Measurements from ENCODE around the gene RPS6KB1. TPM values are rescaled to one million over a fixed set of nuclear protein-coding genes. Genes with fewer than 3 reads are reported as not detected.

Gene RPS6KB1
- total and polyA plus RNA-seq, 9 of the 15 experiments (the other 6 are each of a cell fraction or from before 2014, with no cell fraction given) = 8.8 to 60.7 (median 35.1) TPM

DNA sequence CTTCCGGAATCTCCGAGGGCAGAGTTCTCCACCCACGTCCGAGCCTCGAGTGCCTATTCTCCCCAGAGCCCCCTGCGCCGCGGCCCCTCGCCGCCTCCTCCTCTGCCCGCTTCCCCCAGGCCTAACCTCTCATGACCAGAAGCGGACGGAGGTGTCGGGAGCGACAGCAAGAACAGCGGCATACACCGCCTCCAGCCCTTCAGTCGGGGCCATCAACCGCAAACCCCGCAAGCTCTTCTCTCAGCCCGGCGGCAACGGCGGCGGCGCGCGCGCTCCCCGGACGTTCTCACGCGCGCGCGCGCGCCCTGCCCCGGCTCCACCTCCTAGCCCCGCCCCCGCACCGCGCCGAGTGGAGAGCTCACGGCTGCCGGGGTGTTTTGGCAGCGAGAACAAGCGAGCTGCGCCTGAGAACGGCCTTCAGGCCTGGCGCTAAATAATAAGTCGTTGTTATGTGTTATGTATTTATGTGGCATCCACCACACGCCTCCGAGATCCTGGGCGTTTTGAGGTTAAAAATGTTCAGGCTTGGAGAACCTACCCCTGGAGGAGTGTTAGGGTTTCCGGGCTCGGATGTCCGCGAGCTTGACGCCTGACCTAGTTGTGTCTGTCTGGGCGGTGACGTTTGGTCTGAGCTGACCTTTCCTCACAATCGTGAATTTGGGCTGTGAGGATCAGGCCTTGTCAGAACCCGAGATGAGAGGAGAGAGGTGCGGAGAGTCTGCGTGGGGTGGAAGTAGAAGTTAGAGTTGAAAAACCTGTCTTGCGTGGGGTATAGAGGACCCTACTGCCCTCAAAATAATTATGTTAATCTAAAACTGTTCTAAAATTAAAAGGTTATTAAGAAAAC, 71.8 kb downstream of the RPS6KB1 start, which contains the start of gene RNFT1 (continued):
- peak; percentile 34 for TF ChIP-seq MEIS2 (IDR thresholded peaks at IDR 0.05; ENCODE audit: partially characterized antibody)
- peak; percentile 61 for TF ChIP-seq DPF2 (IDR thresholded peaks at IDR 0.05)
- peak; percentile 63; the same call in 1 of the 2 replicates for TF ChIP-seq PML (IDR thresholded peaks at IDR 0.05; ENCODE audit: low read length)
- peak; percentile 80 for TF ChIP-seq TCF7L2 (IDR thresholded peaks at IDR 0.05; ENCODE audit: low read depth, low read length)
- peak; percentile 77 for TF ChIP-seq LEF1 (IDR thresholded peaks at IDR 0.05)
- peak; percentile 26; the same call in 1 of the 2 replicates for TF ChIP-seq CREB1 (IDR thresholded peaks at IDR 0.05)
- peak; percentile 41; the same call in 1 of the 2 replicates for TF ChIP-seq CREB1 (CRISPR knock-in tag; IDR thresholded peaks at IDR 0.05)
- TF ChIP-seq BHLHE40 (IDR thresholded peaks at IDR 0.05; ENCODE audit: low read length) = peak; percentile 67; the same call in 1 of the 2 replicates
- peak; percentile 71 for TF ChIP-seq RB1 (IDR thresholded peaks at IDR 0.05; ENCODE audit: low read depth)
- TF ChIP-seq, protein P1, sequence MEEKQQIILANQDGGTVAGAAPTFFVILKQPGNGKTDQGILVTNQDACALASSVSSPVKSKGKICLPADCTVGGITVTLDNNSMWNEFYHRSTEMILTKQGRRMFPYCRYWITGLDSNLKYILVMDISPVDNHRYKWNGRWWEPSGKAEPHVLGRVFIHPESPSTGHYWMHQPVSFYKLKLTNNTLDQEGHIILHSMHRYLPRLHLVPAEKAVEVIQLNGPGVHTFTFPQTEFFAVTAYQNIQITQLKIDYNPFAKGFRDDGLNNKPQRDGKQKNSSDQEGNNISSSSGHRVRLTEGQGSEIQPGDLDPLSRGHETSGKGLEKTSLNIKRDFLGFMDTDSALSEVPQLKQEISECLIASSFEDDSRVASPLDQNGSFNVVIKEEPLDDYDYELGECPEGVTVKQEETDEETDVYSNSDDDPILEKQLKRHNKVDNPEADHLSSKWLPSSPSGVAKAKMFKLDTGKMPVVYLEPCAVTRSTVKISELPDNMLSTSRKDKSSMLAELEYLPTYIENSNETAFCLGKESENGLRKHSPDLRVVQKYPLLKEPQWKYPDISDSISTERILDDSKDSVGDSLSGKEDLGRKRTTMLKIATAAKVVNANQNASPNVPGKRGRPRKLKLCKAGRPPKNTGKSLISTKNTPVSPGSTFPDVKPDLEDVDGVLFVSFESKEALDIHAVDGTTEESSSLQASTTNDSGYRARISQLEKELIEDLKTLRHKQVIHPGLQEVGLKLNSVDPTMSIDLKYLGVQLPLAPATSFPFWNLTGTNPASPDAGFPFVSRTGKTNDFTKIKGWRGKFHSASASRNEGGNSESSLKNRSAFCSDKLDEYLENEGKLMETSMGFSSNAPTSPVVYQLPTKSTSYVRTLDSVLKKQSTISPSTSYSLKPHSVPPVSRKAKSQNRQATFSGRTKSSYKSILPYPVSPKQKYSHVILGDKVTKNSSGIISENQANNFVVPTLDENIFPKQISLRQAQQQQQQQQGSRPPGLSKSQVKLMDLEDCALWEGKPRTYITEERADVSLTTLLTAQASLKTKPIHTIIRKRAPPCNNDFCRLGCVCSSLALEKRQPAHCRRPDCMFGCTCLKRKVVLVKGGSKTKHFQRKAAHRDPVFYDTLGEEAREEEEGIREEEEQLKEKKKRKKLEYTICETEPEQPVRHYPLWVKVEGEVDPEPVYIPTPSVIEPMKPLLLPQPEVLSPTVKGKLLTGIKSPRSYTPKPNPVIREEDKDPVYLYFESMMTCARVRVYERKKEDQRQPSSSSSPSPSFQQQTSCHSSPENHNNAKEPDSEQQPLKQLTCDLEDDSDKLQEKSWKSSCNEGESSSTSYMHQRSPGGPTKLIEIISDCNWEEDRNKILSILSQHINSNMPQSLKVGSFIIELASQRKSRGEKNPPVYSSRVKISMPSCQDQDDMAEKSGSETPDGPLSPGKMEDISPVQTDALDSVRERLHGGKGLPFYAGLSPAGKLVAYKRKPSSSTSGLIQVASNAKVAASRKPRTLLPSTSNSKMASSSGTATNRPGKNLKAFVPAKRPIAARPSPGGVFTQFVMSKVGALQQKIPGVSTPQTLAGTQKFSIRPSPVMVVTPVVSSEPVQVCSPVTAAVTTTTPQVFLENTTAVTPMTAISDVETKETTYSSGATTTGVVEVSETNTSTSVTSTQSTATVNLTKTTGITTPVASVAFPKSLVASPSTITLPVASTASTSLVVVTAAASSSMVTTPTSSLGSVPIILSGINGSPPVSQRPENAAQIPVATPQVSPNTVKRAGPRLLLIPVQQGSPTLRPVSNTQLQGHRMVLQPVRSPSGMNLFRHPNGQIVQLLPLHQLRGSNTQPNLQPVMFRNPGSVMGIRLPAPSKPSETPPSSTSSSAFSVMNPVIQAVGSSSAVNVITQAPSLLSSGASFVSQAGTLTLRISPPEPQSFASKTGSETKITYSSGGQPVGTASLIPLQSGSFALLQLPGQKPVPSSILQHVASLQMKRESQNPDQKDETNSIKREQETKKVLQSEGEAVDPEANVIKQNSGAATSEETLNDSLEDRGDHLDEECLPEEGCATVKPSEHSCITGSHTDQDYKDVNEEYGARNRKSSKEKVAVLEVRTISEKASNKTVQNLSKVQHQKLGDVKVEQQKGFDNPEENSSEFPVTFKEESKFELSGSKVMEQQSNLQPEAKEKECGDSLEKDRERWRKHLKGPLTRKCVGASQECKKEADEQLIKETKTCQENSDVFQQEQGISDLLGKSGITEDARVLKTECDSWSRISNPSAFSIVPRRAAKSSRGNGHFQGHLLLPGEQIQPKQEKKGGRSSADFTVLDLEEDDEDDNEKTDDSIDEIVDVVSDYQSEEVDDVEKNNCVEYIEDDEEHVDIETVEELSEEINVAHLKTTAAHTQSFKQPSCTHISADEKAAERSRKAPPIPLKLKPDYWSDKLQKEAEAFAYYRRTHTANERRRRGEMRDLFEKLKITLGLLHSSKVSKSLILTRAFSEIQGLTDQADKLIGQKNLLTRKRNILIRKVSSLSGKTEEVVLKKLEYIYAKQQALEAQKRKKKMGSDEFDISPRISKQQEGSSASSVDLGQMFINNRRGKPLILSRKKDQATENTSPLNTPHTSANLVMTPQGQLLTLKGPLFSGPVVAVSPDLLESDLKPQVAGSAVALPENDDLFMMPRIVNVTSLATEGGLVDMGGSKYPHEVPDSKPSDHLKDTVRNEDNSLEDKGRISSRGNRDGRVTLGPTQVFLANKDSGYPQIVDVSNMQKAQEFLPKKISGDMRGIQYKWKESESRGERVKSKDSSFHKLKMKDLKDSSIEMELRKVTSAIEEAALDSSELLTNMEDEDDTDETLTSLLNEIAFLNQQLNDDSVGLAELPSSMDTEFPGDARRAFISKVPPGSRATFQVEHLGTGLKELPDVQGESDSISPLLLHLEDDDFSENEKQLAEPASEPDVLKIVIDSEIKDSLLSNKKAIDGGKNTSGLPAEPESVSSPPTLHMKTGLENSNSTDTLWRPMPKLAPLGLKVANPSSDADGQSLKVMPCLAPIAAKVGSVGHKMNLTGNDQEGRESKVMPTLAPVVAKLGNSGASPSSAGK (IDR thresholded peaks at IDR 0.05) = peak; percentile 58
